ENCODE measurements around the gene CYP3A5. TPM values are rescaled to one million over a fixed set of nuclear protein-coding genes. Genes with fewer than 3 reads are reported as not detected.

CYP3A5 gene
- total and polyA plus RNA-seq, 2 of the 8 experiments (the other 6 are each of a cell fraction or from before 2014, with no cell fraction given): 0.06 TPM; not detected in 1

DNA sequence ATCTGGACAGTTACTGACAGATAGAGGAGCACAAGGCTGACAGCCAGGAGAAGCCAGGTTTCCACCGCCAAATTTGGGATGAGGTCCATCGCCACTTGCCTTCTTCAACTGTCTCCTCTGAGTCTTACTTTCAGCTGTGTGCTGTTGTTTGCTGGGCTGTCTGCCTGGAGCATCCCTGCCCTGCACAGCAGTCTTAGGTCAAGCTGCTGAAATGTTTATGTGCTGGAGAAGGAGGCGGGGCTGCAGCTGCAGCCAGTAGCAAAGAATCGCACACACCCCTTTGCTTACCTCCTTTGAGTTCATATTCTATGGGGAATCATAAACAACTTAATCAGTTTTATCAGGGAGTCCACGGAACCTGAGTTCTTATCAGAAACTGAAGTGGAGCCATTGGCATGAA, 20.1 kb upstream of the CYP3A5 start:
- Histone ChIP-seq H2AFZ (ENCODE audit: low read length) (no peak overlapping the region), H4K91ac (replicated peaks; ENCODE audit: insufficient read length, low read length) (no peak overlapping the region), H3K79me2 (ENCODE audit: control insufficient read depth in 1 of 2, insufficient read depth in 2 of 2, low read length in 2 of 2) (no peaks in the 10 kb centered on the region), H3K4me1 (replicated peaks in 1 of 4; ENCODE audit: control insufficient read depth in 3 of 4, insufficient read depth in 4 of 4, low read length in 3 of 4) (peaks cover 0 to 2% (median 0%) of the 10 kb centered on the region in 4 experiments; a peak in 1 of 7 replicates), H3K4me2 (ENCODE audit: insufficient read depth in 1 of 2, low read depth in 2 of 2, low read length in 2 of 2) (no peak overlapping the region), H2BK12ac (ENCODE audit: low read depth, low read length) (no peak overlapping the region), H3K14ac (ENCODE audit: insufficient read length) (no peak overlapping the region), H3K18ac (ENCODE audit: extremely low read depth, low read length) (no peak overlapping the region), H2BK5ac (ENCODE audit: low read depth, low read length) (no peak overlapping the region), H3K4me3 (ENCODE audit: extremely low read depth in 1 of 4, insufficient read depth in 2 of 4, low read depth in 3 of 4, low read length in 4 of 4) (no peak overlapping the region), H3K79me1 (ENCODE audit: low read depth, low read length) (no peaks in the 10 kb centered on the region), H2BK120ac (replicated peaks; ENCODE audit: low read depth, low read length) (no peak overlapping the region), H2BK20ac (ENCODE audit: low read length) (no peak overlapping the region), H3K27ac (ENCODE audit: low read depth, low read length) (no peak overlapping the region), H4K8ac (ENCODE audit: extremely low read depth, insufficient read depth, low read length) (no peak overlapping the region), H3K9me3 (ENCODE audit: insufficient read depth in 2 of 2, low read depth in 1 of 2, low read length in 1 of 2) (0 out of 4 replicates have a peak, but pooled peaks cover 0 to 3% of the 10 kb centered on the region in 2 experiments), H3K4ac (replicated peaks; ENCODE audit: insufficient read length, low read depth, low read length) (no peak overlapping the region), H3K27me3 (replicated peaks in 1 of 4; ENCODE audit: control insufficient read depth in 3 of 4, extremely low read depth in 1 of 4, insufficient read depth in 3 of 4, low read length in 3 of 4) (no peaks in the 10 kb centered on the region), H3K36me3 (ENCODE audit: control insufficient read depth in 2 of 4, insufficient read depth in 4 of 4, low read length in 3 of 4) (no peaks in the 10 kb centered on the region), H2BK15ac (ENCODE audit: low read length) (no peak overlapping the region), H4K5ac (ENCODE audit: insufficient read length, low read depth, low read length) (no peak overlapping the region), H4K20me1 (replicated peaks in 1 of 2; ENCODE audit: control insufficient read depth in 1 of 2, insufficient read depth in 2 of 2, low read length in 2 of 2) (no peaks in the 10 kb centered on the region), H3K23me2 (ENCODE audit: low read depth, low read length) (no peaks in the 10 kb centered on the region), H3K9ac (replicated peaks in 1 of 4; ENCODE audit: extremely low read depth in 1 of 4, low read depth in 3 of 4, low read length in 3 of 4) (no peak overlapping the region), H2AK5ac (ENCODE audit: low read depth, low read length) (no peak overlapping the region), H3K23ac (ENCODE audit: insufficient read length) (no peak overlapping the region), H3K56ac (replicated peaks; ENCODE audit: insufficient read length, low read depth, low read length) (no peak overlapping the region)
- POLR2A ChIA-PET (ENCODE audit: partially characterized antibody): no interaction called here
- no peak for DNase-seq (ENCODE audit: low read depth in 1 of 2, low spot score in 2 of 2)
- CTCF ChIA-PET (ENCODE audit: partially characterized antibody): no interaction called here
- WGBS, 2 experiments (ENCODE audit: extremely low coverage in 1 of 2, insufficient coverage in 1 of 2, insufficient read length in 1 of 2, insufficient replicate concordance in 2 of 2, low coverage in 1 of 2, low lambda C conversion rate in 2 of 2, missing lambda C conversion rate in 1 of 2): 73% methylated on average over 5 of the region's 5 CpGs; no CpG with 5 or more reads in 1 of the 2 experiments
- no peak for TF ChIP-seq SIRT6 (IDR thresholded peaks at IDR 0.05; ENCODE audit: low read length)
- TF ChIP-seq RXRA (IDR thresholded peaks at IDR 0.05; ENCODE audit: insufficient read depth, low read depth, low read length): no peak
- TF ChIP-seq KDM1A (IDR thresholded peaks at IDR 0.05; ENCODE audit: borderline replicate concordance, low read length): no peak
- FAIRE-seq: no peak

Measured in H1 (cell line).